Panc1 (cell line): ENCODE data around the gene GATA5.

Experiments used
- CTCF ChIP-seq: fragments of 450-650 bp; IDR thresholded peaks from 2 replicates; pipeline ENCODE4 v1.5.1; 2017; ENCODE audit warnings: mild to moderate bottlenecking
- TCF7L2 ChIP-seq: IDR thresholded peaks from 2 replicates; pipeline ENCODE4 v1.6.1; 2011; ENCODE audit warnings: mild to moderate bottlenecking, low read depth, low read length, inconsistent platforms

GRCh38 chr20:62413896-62414481, 61.8 kb downstream of the GATA5 start:
- TF ChIP-seq CTCF (peak; percentile 80; the same call in 1 of the 2 replicates), TCF7L2 (no peak)
